ENCODE results near the gene ZNF77. TPM values are rescaled to one million over a fixed set of nuclear protein-coding genes. Genes with fewer than 3 reads are reported as not detected.

Gene ZNF77
- total RNA-seq, 3 donors from 2014 or later (not counting 1 experiment from before 2014, with no cell fraction given): 6.0 to 9.2 (median 6.8) TPM

- H3K9me3 ChIP-seq (ENCODE audit: control insufficient read depth, insufficient read depth, low read length): no peaks in the 10 kb centered on the region
- H3K36me3 ChIP-seq (ENCODE audit: control insufficient read depth, insufficient read depth, low read length): no peaks in the 10 kb centered on the region
- no peak overlapping the region for H3K4me3 ChIP-seq (ENCODE audit: low read length)
- no peaks in the 10 kb centered on the region for H3K27me3 ChIP-seq (ENCODE audit: control insufficient read depth, insufficient read depth, low read length)
- H3K27ac Mint-ChIP-seq: no peak overlapping the region
- H3K4me1 Mint-ChIP-seq: no peaks in the 10 kb centered on the region
- ATAC-seq: no peak
- H3K36me3 Mint-ChIP-seq: no peaks in the 10 kb centered on the region
- WGBS (ENCODE audit: insufficient coverage): 92% methylated on average over 13 of the region's 15 CpGs
- intact Hi-C loops (cut with micrococcal nuclease): no loop called here
- no peaks in the 10 kb centered on the region for H3K27me3 Mint-ChIP-seq (ENCODE audit: low read depth in 2 of 2)
- H3K9me3 Mint-ChIP-seq: no peaks in the 10 kb centered on the region
- no peak for TF ChIP-seq CTCF (IDR thresholded peaks at IDR 0.05)
- H3K4me1 ChIP-seq (ENCODE audit: control insufficient read depth, insufficient read depth, low read length): no peaks in the 10 kb centered on the region
- DNase-seq: no peak
- H3K27ac ChIP-seq (ENCODE audit: low read length): no peak overlapping the region
- H3K4me3 Mint-ChIP-seq: no peak overlapping the region
Measured at GRCh38 chr19:2989236-2989946, 44.6 kb upstream of the ZNF77 start.

GRCh38 chr19:2988568-2988967 is 43.8 kb upstream of the ZNF77 start:
- Mint-ChIP-seq H3K36me3 (no peaks in the 10 kb centered on the region), H3K4me3 (no peak overlapping the region), H3K4me1 (no peaks in the 10 kb centered on the region), H3K27ac (no peak overlapping the region), H3K27me3 (ENCODE audit: low read depth in 2 of 2) (peaks cover 0 to under 1% of the 10 kb centered on the region in 2 donors), H3K9me3 (no peaks in the 10 kb centered on the region)
- ATAC-seq: no peak
- Histone ChIP-seq H3K27me3 (ENCODE audit: control insufficient read depth, insufficient read depth, low read length) (peaks cover 3% of the 10 kb centered on the region), H3K4me3 (ENCODE audit: low read length) (no peak overlapping the region), H3K36me3 (ENCODE audit: control insufficient read depth, insufficient read depth, low read length) (no peaks in the 10 kb centered on the region), H3K27ac (ENCODE audit: low read length) (no peak overlapping the region), H3K4me1 (ENCODE audit: control insufficient read depth, insufficient read depth, low read length) (peaks cover 5% of the 10 kb centered on the region), H3K9me3 (ENCODE audit: control insufficient read depth, insufficient read depth, low read length) (no peaks in the 10 kb centered on the region)
- no peak for TF ChIP-seq CTCF (IDR thresholded peaks at IDR 0.05)
- intact Hi-C loops (cut with micrococcal nuclease): no loop called here
- WGBS (ENCODE audit: insufficient coverage): 97% methylated on average over 3 of the region's 3 CpGs
- DNase-seq: no peak

- no peak for ATAC-seq
- Mint-ChIP-seq H3K36me3 (no peaks in the 10 kb centered on the region), H3K9me3 (no peaks in the 10 kb centered on the region), H3K27ac (no peak overlapping the region), H3K27me3 (ENCODE audit: low read depth in 2 of 2) (peaks cover 0 to 8% of the 10 kb centered on the region in 2 donors), H3K4me1 (peaks cover 0 to 5% of the 10 kb centered on the region in 2 donors), H3K4me3 (no peak overlapping the region)
- intact Hi-C loops (cut with micrococcal nuclease): no loop called here
- H3K4me1 ChIP-seq (ENCODE audit: control insufficient read depth, insufficient read depth, low read length): peaks cover 5% of the 10 kb centered on the region
- no peak for TF ChIP-seq CTCF (IDR thresholded peaks at IDR 0.05)
- H3K4me3 ChIP-seq (ENCODE audit: low read length): no peak overlapping the region
- H3K9me3 ChIP-seq (ENCODE audit: control insufficient read depth, insufficient read depth, low read length): no peaks in the 10 kb centered on the region
- peaks cover 3% of the 10 kb centered on the region for H3K27me3 ChIP-seq (ENCODE audit: control insufficient read depth, insufficient read depth, low read length)
- WGBS (ENCODE audit: insufficient coverage): 87% methylated on average over 11 of the region's 12 CpGs
- DNase-seq: no peak
- no peaks in the 10 kb centered on the region for H3K36me3 ChIP-seq (ENCODE audit: control insufficient read depth, insufficient read depth, low read length)
- H3K27ac ChIP-seq (ENCODE audit: low read length): no peak overlapping the region
Measured at GRCh38 chr19:2987797-2988196, 43.0 kb upstream of the ZNF77 start.
